Bronchial epithelial cell (primary cell): ENCODE results near the gene PEX6. TPM values are rescaled to one million over a fixed set of nuclear protein-coding genes. Genes with fewer than 3 reads are reported as not detected.

Experiments
- DNase-seq: peaks from one replicate; pipeline ENCODE4 v3.0.0-alpha.2; 2010; ENCODE audit warnings: low read depth
- FAIRE-seq: peaks from 2 replicates; lab custom pipeline; 2011; peaks lifted over from hg19 to GRCh38; lab: Jason Lieb, UNC
- H3K27me3 ChIP-seq: 2 replicates; pipeline ENCODE4 v1.5.1; 2011; ENCODE audit warnings: low read length; ENCODE audit not compliant: control insufficient read depth, insufficient read depth
- H3K36me3 ChIP-seq: 2 replicates; pipeline ENCODE4 v1.5.1; 2011; ENCODE audit warnings: low read length; ENCODE audit not compliant: control insufficient read depth, insufficient read depth
- H3K4me3 ChIP-seq: 2 replicates; pipeline ENCODE4 v1.5.1; 2011; ENCODE audit warnings: mild to moderate bottlenecking, low read depth, low read length, control low read depth
- CTCF ChIP-seq: IDR thresholded peaks from 2 replicates; pipeline ENCODE4 v1.5.1; 2011; ENCODE audit warnings: mild to moderate bottlenecking, moderate library complexity, low read length, control low read depth, inconsistent platforms; ENCODE audit not compliant: insufficient read depth, severe bottlenecking
- total RNA-seq: library from RNA; depleted of rRNA; stranded (reverse); fragments of >200 nt; gene quantifications from 2 replicates; pipeline ENCODE4 v1.2.1, GENCODE V29; 2014

PEX6 gene
- total RNA-seq, 1 donor from 2014 or later, result 25.0 TPM

GRCh38 chr6:42993445-42993844 lies 14.5 kb upstream of the PEX6 start:
- DNase-seq (no peak), FAIRE-seq (no peak)
- no peaks in the 10 kb centered on the region for H3K27me3 ChIP-seq
- no peak for TF ChIP-seq CTCF
- no peak overlapping the region for H3K4me3 ChIP-seq
- H3K36me3 ChIP-seq, result peaks cover 2% of the 10 kb centered on the region

- FAIRE-seq (peak; percentile 60), DNase-seq (no peak)
- peaks cover 2% of the 10 kb centered on the region for H3K36me3 ChIP-seq
- H3K4me3 ChIP-seq, result no peak overlapping the region
- H3K27me3 ChIP-seq, result no peaks in the 10 kb centered on the region
- TF ChIP-seq CTCF, result no peak
Observed at GRCh38 chr6:42989923-42990322, 10.9 kb upstream of the PEX6 start.

- Histone ChIP-seq H3K36me3 (peaks cover 2% of the 10 kb centered on the region), H3K4me3 (no peak overlapping the region), H3K27me3 (no peaks in the 10 kb centered on the region)
- TF ChIP-seq CTCF, result no peak
- FAIRE-seq (no peak), DNase-seq (peak; percentile 31)
Observed at GRCh38 chr6:42988486-42989020, 9.6 kb upstream of the PEX6 start.

- Histone ChIP-seq H3K27me3 (no peaks in the 10 kb centered on the region), H3K4me3 (no peak overlapping the region), H3K36me3 (peaks cover 2% of the 10 kb centered on the region)
- TF ChIP-seq CTCF, result no peak
- no peak for DNase-seq
- no peak for FAIRE-seq
Observed at GRCh38 chr6:42987533-42988451, 8.8 kb upstream of the PEX6 start.

GRCh38 chr6:42984924-42985475 lies 6.0 kb upstream of the PEX6 start:
- FAIRE-seq, result no peak
- H3K4me3 ChIP-seq, result peak overlapping the region; percentile 78
- H3K27me3 ChIP-seq, result no peaks in the 10 kb centered on the region
- H3K36me3 ChIP-seq, result no peaks in the 10 kb centered on the region
- no peak for DNase-seq
- TF ChIP-seq CTCF, result no peak
